A549 treated with DMSO at 1 μM for 4 hours (cell line): Measurements from ENCODE around the gene UQCRH. TPM values are rescaled to one million over a fixed set of nuclear protein-coding genes. Genes with fewer than 3 reads are reported as not detected.

ENCODE experiments used
- total RNA-seq: library from RNA; stranded (reverse); fragments of 200-300 nt; extraction: Qiagen RNA extraction; gene quantifications from 5 replicates; pipeline ENCODE4 v1.2.3, GENCODE V29; 2022; ENCODE audit warnings: low read depth

The UQCRH gene
- total RNA-seq: 377 to 534 TPM (median 401 TPM) in 5 replicates

GRCh38 chr1:46303038-46303871, at the start of gene UQCRH, which contains the start of gene LRRC41:
Gene UQCRH, plus strand, starts transcription at chr1:46303698. Its CDS starts 69 bp downstream, at chr1:46303767.
Gene LRRC41, minus strand, starts transcription at chr1:46303616. Its CDS starts 294 bp downstream, at chr1:46303322.

GRCh38 chr1:46340404-46341221, 37.1 kb downstream of the UQCRH start, which contains the start of gene NSUN4:
Gene NSUN4, plus strand, starts transcription at chr1:46340807. Its CDS starts 20 bp downstream, at chr1:46340827.

Other genes with a start within 250 kb of the UQCRH start
- gene PIK3R3, start 171.1 kb upstream of the UQCRH start, total RNA-seq: 0.77 to 1.0 TPM (median 0.89 TPM) in 5 replicates
- gene TSPAN1, start 128.6 kb upstream of the UQCRH start, total RNA-seq: 1.8 to 2.7 TPM (median 2.3 TPM) in 5 replicates
- not detected in 5 replicates for gene P3R3URF, start 127.2 kb upstream of the UQCRH start, total RNA-seq
- 36.1 to 49.1 TPM (median 46.9 TPM) in 5 replicates for gene POMGNT1, start 105.3 kb upstream of the UQCRH start, total RNA-seq
- gene LURAP1, start 100.4 kb upstream of the UQCRH start, total RNA-seq: not detected in 5 replicates
- 9.9 to 13.7 TPM (median 11.3 TPM) in 5 replicates for gene RAD54L, start 55.9 kb upstream of the UQCRH start, total RNA-seq
- 37.8 to 44.6 TPM (median 43.9 TPM) in 5 replicates for gene LRRC41, start 82 bp upstream of the UQCRH start, total RNA-seq
- gene NSUN4, start 37.1 kb downstream of the UQCRH start, total RNA-seq: 10.8 to 15.9 TPM (median 13.4 TPM) in 5 replicates
- 0.59 to 1.2 TPM (median 0.79 TPM) in 5 replicates for gene FAAH, start 90.6 kb downstream of the UQCRH start, total RNA-seq
- 0.67 to 1.3 TPM (median 1.1 TPM) in 5 replicates for gene DMBX1, start 186.1 kb downstream of the UQCRH start, total RNA-seq
- gene KNCN, start 247.9 kb downstream of the UQCRH start, total RNA-seq: not detected in 5 replicates